HG02938 (cell line): ENCODE data around the gene NEMP2.

Experiments
- ATAC-seq: cut with Tn5 transposase; IDR thresholded peaks from one replicate; pipeline ENCODE4 v1.9.1; 2021; ENCODE audit warnings: mild to moderate bottlenecking, moderate library complexity; ENCODE audit not compliant: unreplicated experiment

The NEMP2 gene

GRCh38 chr2:190561094-190561493, 26.6 kb upstream of the NEMP2 start:
- no peak for ATAC-seq

- no peak for ATAC-seq
Measured at GRCh38 chr2:190554357-190555006, 20.0 kb upstream of the NEMP2 start.

- ATAC-seq, result no peak
Measured at GRCh38 chr2:190553254-190553653, 18.7 kb upstream of the NEMP2 start.

- ATAC-seq, result peak; percentile 76
Measured at GRCh38 chr2:190551928-190552327, 17.4 kb upstream of the NEMP2 start.

- no peak for ATAC-seq
Measured at GRCh38 chr2:190550137-190550536, 15.6 kb upstream of the NEMP2 start.

- no peak for ATAC-seq
Measured at GRCh38 chr2:190547886-190548285, 13.4 kb upstream of the NEMP2 start.

- no peak for ATAC-seq
Measured at GRCh38 chr2:190546734-190547133, 12.2 kb upstream of the NEMP2 start.

- no peak for ATAC-seq
Measured at GRCh38 chr2:190545555-190546385, 11.2 kb upstream of the NEMP2 start.

- ATAC-seq, result no peak
Measured at GRCh38 chr2:190545093-190545492, 10.6 kb upstream of the NEMP2 start.

GRCh38 chr2:190540048-190540447, 5.5 kb upstream of the NEMP2 start:
- ATAC-seq, result no peak

GRCh38 chr2:190538201-190538600, 3.7 kb upstream of the NEMP2 start:
- ATAC-seq, result no peak

GRCh38 chr2:190537765-190538164, 3.2 kb upstream of the NEMP2 start:
- ATAC-seq, result no peak

- ATAC-seq, result no peak
Measured at GRCh38 chr2:190535586-190535985, 1.1 kb upstream of the NEMP2 start.

- ATAC-seq, result no peak
Measured at GRCh38 chr2:190535121-190535439, 558 bp upstream of the NEMP2 start.

- ATAC-seq, result peak; percentile 22
Measured at GRCh38 chr2:190533968-190534309, 583 bp downstream of the NEMP2 start.

GRCh38 chr2:190533175-190533967, 1.2 kb downstream of the NEMP2 start:
- ATAC-seq, result no peak

GRCh38 chr2:190532581-190532980, 1.9 kb downstream of the NEMP2 start:
- no peak for ATAC-seq

GRCh38 chr2:190530248-190530900, 4.1 kb downstream of the NEMP2 start:
- no peak for ATAC-seq

GRCh38 chr2:190529486-190530247, 4.9 kb downstream of the NEMP2 start:
- ATAC-seq, result no peak

- ATAC-seq, result no peak
Measured at GRCh38 chr2:190528521-190529001, 6.0 kb downstream of the NEMP2 start.
